HCT116 (cell line): ENCODE data around the gene ESPN. TPM values are rescaled to one million over a fixed set of nuclear protein-coding genes. Genes with fewer than 3 reads are reported as not detected.

Experiments used
- ATAC-seq: fragments of 200-7000 bp; cut with Tn5 transposase; 2 replicates; pipeline ENCODE4 v1.9.1; 2020; ENCODE audit warnings: mild to moderate bottlenecking, moderate library complexity
- BruUV-seq: library from RNA; stranded (reverse); fragments of 400-500 nt; replicated peaks from 2 replicates; lab custom pipeline; 2021; lab: Mats Ljungman, UMichigan
- CTCF ChIA-PET: fragments of 300-600 bp; sonication (Branson Sonifier 250); formaldehyde crosslinking; loops from one replicate; lab custom pipeline; 2021; ENCODE audit warnings: antibody characterized with exemption; lab: Charles Lee
- POLR2A ChIA-PET: fragments of 300-600, 350-600 bp; sonication (Branson Sonifier 250); formaldehyde crosslinking; loops from one replicate; lab custom pipeline; 2021; ENCODE audit warnings: antibody characterized with exemption; lab: Charles Lee
- RAD21 ChIA-PET, 2 experiments: fragments of 300-600 bp; sonication (Branson Sonifier 250); formaldehyde crosslinking; loops; one replicate each; lab custom pipeline; 2023; ENCODE audit warnings: low total read pairs in 2 of 2; ENCODE audit not compliant: uncharacterized antibody in 2 of 2, unreplicated experiment in 2 of 2, low non-redundant PET in 1 of 2; lab: Charles Lee
- DNase-seq: peaks from one replicate; pipeline ENCODE4 v3.0.0-alpha.2; 2010; ENCODE audit warnings: low read depth, low spot score
- H2AFZ ChIP-seq: fragments of 200-600 bp; shearing (Covaris generic), sonication (generic); 2 replicates; pipeline ENCODE4 v1.6.1; 2017; ENCODE audit warnings: low read depth, mixed run types, mixed read lengths, antibody characterized with exemption, low read length; ENCODE audit not compliant: poor library complexity, severe bottlenecking
- H3K27ac ChIP-seq: 2 replicates; pipeline ENCODE4 v1.5.1; 2012; ENCODE audit warnings: low read depth, low read length
- H3K27me3 ChIP-seq: fragments of 200-600 bp; sonication (generic); 2 replicates; pipeline ENCODE4 v1.6.1; 2016; ENCODE audit warnings: mixed run types, low read length, mixed read lengths; ENCODE audit not compliant: insufficient read depth
- H3K36me3 ChIP-seq, 2 experiments: fragments of 200-500 bp in 1 of 2; fragments of 200-600 bp in 1 of 2; sonication (Bioruptor generic) in 1 of 2; sonication (generic) in 1 of 2; 2 replicates each; pipeline versions ENCODE4 v1.5.1 to v1.6.1; 2014 to 2016; ENCODE audit warnings: low read length in 2 of 2, inconsistent platforms in 1 of 2, mixed read lengths in 1 of 2, mixed run types in 1 of 2; ENCODE audit not compliant: insufficient read depth in 2 of 2, control insufficient read depth in 1 of 2
- H3K4me1 ChIP-seq, 2 experiments: fragments of 200-600 bp in 1 of 2; sonication (generic) in 1 of 2; 2 replicates each; pipeline versions ENCODE4 v1.5.1 to v1.6.1; 2012 to 2017; ENCODE audit warnings: low read length in 2 of 2, inconsistent platforms in 1 of 2, mild to moderate bottlenecking in 1 of 2, mixed read lengths in 1 of 2, mixed run types in 1 of 2, moderate library complexity in 1 of 2; ENCODE audit not compliant: insufficient read depth in 2 of 2, control insufficient read depth in 1 of 2
- H3K4me2 ChIP-seq: fragments of 200-600 bp; sonication (generic); 2 replicates; pipeline ENCODE4 v1.6.1; 2017; ENCODE audit warnings: mixed run types, low read length, mixed read lengths
- H3K4me3 ChIP-seq, 2 experiments: fragments of 200-600 bp in 1 of 2; sonication (generic) in 1 of 2; replicated peaks in 1 of 2; 2 replicates each; pipeline ENCODE4 v1.5.1; 2011 to 2016; ENCODE audit warnings: low read length in 2 of 2, control low read depth in 1 of 2, low read depth in 1 of 2, mild to moderate bottlenecking in 1 of 2, mixed read lengths in 1 of 2, mixed run types in 1 of 2
- H3K79me2 ChIP-seq: fragments of 200-600 bp; sonication (generic); 2 replicates; pipeline ENCODE4 v1.6.1; 2017; ENCODE audit warnings: mild to moderate bottlenecking, mixed run types, low read length, moderate library complexity, mixed read lengths; ENCODE audit not compliant: insufficient read depth
- H3K9ac ChIP-seq: fragments of 200-600 bp; sonication (generic); 2 replicates; pipeline ENCODE4 v1.6.1; 2016; ENCODE audit warnings: low read length, mixed read lengths
- H3K9me2 ChIP-seq: fragments of 200-600 bp; sonication (generic), shearing (Covaris generic); 2 replicates; pipeline ENCODE4 v1.6.1; 2017; ENCODE audit warnings: mixed run types, mild to moderate bottlenecking, moderate library complexity; ENCODE audit not compliant: insufficient read depth
- H3K9me3 ChIP-seq, 2 experiments: fragments of 200-500 bp in 1 of 2; fragments of 200-600 bp in 1 of 2; sonication (Bioruptor generic) in 1 of 2; sonication (generic) in 1 of 2; 2 replicates each; pipeline ENCODE4 v1.6.1; 2014 to 2017; ENCODE audit warnings: low read length in 2 of 2, mixed read lengths in 2 of 2, inconsistent platforms in 1 of 2, low read depth in 1 of 2, mild to moderate bottlenecking in 1 of 2, mixed run types in 1 of 2, moderate library complexity in 1 of 2; ENCODE audit not compliant: control insufficient read depth in 1 of 2, insufficient read depth in 1 of 2
- H4K20me1 ChIP-seq: fragments of 200-600 bp; sonication (generic), shearing (Covaris generic); 2 replicates; pipeline ENCODE4 v1.6.1; 2017; ENCODE audit warnings: mixed run types, mild to moderate bottlenecking, moderate library complexity; ENCODE audit not compliant: insufficient read depth
- CEBPB ChIP-seq: IDR thresholded peaks from 2 replicates; pipeline ENCODE4 v1.6.1; 2012; ENCODE audit warnings: low read depth
- EZH2 ChIP-seq: fragments of 200-600 bp; sonication (generic); IDR thresholded peaks from 2 replicates; pipeline ENCODE4 v1.6.1; 2017; ENCODE audit warnings: antibody characterized with exemption, mixed run types
- EZH2phosphoT487 ChIP-seq: fragments of 200-600 bp; IDR thresholded peaks from 2 replicates; pipeline ENCODE4 v1.6.1; 2018; ENCODE audit warnings: antibody characterized with exemption, borderline replicate concordance
- FOSL1 ChIP-seq: IDR thresholded peaks from 2 replicates; pipeline ENCODE4 v1.6.1; 2012; ENCODE audit warnings: low read depth
- POLR2A ChIP-seq: IDR thresholded peaks from 2 replicates; pipeline ENCODE4 v1.7.0; 2011; ENCODE audit warnings: borderline replicate concordance; ENCODE audit not compliant: insufficient read depth, insufficient read length; ENCODE audit errors: extremely low read depth
- RAD21 ChIP-seq: IDR thresholded peaks from 2 replicates; pipeline ENCODE4 v1.6.1; 2012; ENCODE audit warnings: low read depth, mild to moderate bottlenecking
- intact Hi-C: fragments of 100-400 bp; cut with micrococcal nuclease; formaldehyde crosslinking; loops from 2 replicates; pipeline ENCODE4 v1.10.0; 2022
- total RNA-seq: library from RNA; stranded (reverse); gene quantifications from one replicate; pipeline ENCODE4 v1.2.1, GENCODE V29; 2021; ENCODE audit not compliant: unreplicated experiment
- TF ChIP-seq, protein P1 (sequence below): IDR thresholded peaks from 2 replicates; pipeline ENCODE4 v1.6.1; 2012
- TF ChIP-seq, protein P2 (sequence below): IDR thresholded peaks from 2 replicates; pipeline ENCODE4 v1.6.1; 2012

ESPN gene
- total RNA-seq, 1 experiment from 2014 or later = 114 TPM

DNA sequence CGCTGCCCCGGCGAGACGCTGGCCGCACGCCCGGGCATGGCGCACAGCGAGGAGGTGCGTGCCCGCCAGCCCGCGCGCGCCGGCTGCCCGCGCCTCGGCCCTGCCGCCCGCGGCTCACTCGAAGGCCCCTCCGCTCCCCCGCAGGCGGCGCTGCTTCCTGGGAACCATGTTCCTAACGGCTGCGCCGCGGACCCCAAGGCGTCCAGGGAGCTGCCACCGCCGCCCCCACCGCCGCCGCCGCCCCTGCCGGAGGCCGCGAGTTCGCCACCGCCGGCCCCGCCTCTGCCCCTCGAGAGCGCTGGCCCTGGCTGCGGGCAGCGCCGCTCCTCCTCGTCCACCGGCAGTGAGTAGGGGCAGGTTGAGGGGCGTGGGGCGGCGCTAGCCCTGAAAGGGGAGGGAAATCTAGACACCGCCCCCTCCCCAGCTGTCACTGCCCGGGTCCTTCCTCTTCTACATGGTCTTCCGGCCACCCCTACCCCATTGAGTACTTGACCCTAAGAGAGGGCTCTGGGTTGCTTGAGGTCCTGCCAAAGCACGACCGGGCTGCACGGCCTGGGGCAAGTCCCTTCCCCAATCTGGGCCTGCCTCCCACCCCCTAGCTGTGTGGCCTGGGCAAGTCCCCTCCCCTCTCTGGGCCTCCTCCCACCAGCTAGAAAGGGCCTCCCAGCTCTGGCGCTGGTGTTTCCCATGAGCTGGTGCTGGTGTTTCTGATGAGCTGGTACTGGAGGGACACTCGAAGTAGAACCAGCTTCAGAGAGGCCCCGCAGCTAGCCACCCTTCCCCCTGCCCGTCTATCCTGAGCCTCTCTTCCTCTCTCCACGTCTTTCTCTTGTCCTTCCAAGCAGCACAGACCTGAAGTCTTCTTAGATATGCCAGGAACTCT lies 24.4 kb downstream of the ESPN start:
- intact Hi-C loops = loop anchor here (2.0 to 10.0 kb wide), 2 partner anchors 42 to 766 kb away; partner anchors contain the start of gene PLEKHG5
- no peaks in the 10 kb centered on the region for H4K20me1 ChIP-seq
- DNase-seq = no peak
- H3K4me2 ChIP-seq = peak overlapping the region; percentile 95
- H2AFZ ChIP-seq = no peak overlapping the region
- POLR2A ChIA-PET = interaction anchor here (1.0 to 1.8 kb wide), 2 partner anchors 10 to 14 kb away, joined by 4 to 5 read pairs; no protein-coding TSS in a partner anchor
- TF ChIP-seq, protein P1, sequence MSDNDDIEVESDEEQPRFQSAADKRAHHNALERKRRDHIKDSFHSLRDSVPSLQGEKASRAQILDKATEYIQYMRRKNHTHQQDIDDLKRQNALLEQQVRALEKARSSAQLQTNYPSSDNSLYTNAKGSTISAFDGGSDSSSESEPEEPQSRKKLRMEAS = no peak
- TF ChIP-seq RAD21 = no peak
- no peak for TF ChIP-seq POLR2A
- TF ChIP-seq, protein P2, sequence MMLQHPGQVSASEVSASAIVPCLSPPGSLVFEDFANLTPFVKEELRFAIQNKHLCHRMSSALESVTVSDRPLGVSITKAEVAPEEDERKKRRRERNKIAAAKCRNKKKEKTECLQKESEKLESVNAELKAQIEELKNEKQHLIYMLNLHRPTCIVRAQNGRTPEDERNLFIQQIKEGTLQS = no peak
- no peak for TF ChIP-seq EZH2phosphoT487
- no peak for TF ChIP-seq FOSL1
- TF ChIP-seq EZH2 = no peak
- TF ChIP-seq CEBPB = no peak
- TF ChIP-seq, all 23 proteins: peak for 0
- H3K27ac ChIP-seq = peak overlapping the region; percentile 98
- H3K27me3 ChIP-seq = no peaks in the 10 kb centered on the region
- no peaks in the 10 kb centered on the region for H3K79me2 ChIP-seq
- ATAC-seq = peak; percentile 18
- CTCF ChIA-PET = interaction anchor here (1.0 to 3.1 kb wide), 12 partner anchors 8 to 244 kb away, joined by 3 to 18 read pairs (median 4); no protein-coding TSS in a partner anchor
- H3K4me3 ChIP-seq = peak overlapping the region; percentile 59 to 69
- no TSS peak for BruUV-seq
- H3K9me2 ChIP-seq = no peaks in the 10 kb centered on the region
- H3K9me3 ChIP-seq = no peaks in the 10 kb centered on the region
- RAD21 ChIA-PET = no interaction called here
- H3K36me3 ChIP-seq = 0 out of 4 replicates have a peak, but pooled peaks cover 0 to 2% of the 10 kb centered on the region in 2 experiments
- peak overlapping the region; percentile 76 for H3K9ac ChIP-seq
- H3K4me1 ChIP-seq = peaks cover 16 to 57% of the 10 kb centered on the region in 2 experiments
